GM19455 (cell line): ENCODE results near the gene SANBR.

Experiments used
- ATAC-seq: cut with Tn5 transposase; IDR thresholded peaks from one replicate; pipeline ENCODE4 v1.9.1; 2021; ENCODE audit not compliant: unreplicated experiment

The SANBR gene

DNA sequence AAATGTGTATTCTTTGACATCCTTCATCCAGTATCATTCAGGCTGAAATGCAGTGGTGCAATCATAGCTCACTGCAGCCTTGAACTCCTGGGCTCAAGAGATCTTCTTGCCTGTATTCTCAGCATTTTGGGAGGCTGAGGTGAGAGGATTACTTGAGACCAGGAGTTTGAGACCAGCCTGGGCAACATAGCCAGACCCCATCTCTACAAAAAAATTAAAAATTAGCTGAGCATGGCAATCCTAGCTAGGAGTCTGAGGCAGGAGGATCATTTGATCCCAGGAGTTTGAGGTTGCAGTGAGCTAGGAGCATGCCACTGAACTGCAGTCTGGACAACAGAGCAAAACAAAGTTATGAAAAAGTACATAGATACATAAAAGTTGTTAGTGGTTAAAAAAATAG, 24.1 kb downstream of the SANBR start:
- ATAC-seq: no peak

DNA sequence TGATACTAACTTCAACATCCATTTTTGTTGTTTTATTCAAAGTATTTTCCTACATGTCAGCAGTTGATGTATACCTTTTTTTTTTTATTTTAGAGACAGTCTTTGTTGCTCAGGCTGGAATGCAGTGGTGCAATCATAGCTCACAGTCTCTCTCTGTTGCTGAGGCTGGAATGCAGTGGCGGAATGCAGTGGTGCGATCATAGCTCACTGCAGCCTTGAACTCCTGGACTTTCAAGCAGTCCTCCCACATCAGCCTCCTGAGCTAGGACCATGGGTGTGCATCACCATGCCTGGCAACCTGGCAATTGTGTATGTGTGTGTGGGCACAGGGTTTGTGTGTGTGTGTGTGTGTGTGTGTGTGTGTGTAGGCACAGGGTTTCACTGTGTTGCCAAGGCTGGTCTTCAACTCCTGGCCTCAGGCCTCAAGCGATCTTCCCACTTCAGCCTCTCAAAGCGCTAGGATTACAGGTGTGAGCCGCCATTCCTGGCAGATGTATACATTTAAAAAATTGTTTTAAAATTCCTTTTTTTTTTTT, 24.8 kb downstream of the SANBR start:
- no peak for ATAC-seq

DNA sequence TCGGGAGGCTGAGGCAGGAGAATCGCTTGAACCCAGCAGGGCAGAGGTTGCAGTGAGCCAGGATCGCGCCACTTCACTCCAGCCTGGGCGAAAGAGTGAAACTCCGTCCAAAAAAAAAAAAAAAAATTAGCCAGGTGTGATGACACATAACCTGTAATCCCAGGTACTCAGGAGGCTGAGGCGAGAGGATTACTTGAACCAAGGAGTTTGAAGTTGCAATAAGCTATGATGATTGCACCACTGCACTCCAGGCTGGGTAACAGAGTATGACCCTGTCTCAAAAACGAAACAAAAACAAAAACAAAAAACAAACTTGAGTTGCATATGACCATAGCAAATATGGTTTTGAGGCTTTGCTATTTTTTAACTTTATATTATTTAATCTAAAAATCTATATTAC, 25.8 kb downstream of the SANBR start:
- no peak for ATAC-seq

DNA sequence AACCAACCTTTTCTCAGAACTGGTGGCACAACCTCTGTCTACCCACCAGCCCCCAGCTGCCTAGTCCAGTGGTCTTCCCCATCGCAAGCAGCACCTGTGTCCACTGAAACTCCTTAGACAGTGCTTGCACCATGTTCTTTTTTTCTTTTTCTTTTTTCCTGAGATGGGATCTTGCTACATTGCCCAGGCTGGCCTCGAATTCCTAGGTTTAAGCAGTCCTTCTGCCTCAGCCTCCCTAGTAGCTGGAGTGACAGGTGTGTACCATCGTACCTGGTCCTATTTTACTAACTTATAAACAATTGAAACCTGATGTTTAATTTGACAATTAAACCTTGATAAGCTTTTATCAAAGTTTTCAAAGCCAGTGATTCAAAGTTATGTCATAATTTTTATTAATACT, 30.8 kb downstream of the SANBR start:
- ATAC-seq: no peak

DNA sequence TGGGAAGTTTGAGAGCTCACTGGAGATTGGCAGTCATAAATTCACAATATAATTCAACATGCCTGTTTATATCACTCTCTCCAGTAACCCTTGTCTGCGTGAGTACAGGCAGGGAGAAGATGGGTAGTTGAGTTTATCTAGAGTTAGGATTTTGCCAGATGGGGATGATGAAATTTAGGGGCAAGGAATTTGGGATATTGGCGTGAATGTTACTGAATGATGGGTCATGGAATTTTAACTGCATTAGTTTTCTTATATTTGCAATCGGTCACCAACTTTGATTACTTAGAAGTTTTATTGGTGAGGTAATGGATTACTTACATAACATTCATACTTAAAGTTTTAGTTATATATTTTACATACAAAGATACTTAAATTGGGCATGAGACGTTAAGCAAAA, 35.1 kb downstream of the SANBR start:
- ATAC-seq: no peak

DNA sequence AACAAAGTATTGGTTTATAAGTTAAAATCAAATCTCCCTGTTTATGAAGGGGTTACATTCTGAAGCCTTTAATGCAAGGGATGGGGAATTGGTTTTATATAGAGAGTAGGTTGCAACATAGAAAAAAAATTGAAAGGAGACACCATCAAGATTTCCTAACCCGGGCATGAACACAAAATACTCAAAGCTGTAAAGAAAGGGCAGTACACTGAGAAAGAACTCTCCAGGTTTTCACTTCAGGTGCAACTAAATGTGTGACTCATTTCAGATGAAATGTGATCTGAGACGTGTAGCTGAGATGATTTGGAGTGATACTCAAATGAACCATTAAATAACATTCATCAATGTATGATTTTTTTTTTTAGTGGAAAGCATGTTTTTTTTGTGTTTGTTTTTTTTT, 43.6 kb downstream of the SANBR start:
- no peak for ATAC-seq

DNA sequence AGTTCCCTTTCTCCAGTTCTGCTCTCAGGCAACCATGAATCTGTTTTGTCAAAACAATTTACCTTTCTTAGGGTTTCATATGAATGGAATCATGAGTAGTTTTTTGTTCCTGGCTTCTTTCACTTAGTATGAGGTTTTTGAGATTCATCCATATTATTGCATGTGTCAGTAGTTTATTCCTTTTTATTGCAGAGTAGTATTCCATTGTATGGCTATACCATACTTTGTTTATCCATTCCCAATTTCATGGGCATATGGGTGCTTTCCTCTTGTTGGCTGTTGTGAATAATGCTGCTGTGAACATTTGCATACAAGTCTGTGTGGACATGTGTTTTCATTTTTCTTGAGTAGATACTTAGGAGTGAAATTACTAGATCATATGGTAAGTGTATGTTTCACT, 46.0 kb downstream of the SANBR start:
- ATAC-seq: no peak

DNA sequence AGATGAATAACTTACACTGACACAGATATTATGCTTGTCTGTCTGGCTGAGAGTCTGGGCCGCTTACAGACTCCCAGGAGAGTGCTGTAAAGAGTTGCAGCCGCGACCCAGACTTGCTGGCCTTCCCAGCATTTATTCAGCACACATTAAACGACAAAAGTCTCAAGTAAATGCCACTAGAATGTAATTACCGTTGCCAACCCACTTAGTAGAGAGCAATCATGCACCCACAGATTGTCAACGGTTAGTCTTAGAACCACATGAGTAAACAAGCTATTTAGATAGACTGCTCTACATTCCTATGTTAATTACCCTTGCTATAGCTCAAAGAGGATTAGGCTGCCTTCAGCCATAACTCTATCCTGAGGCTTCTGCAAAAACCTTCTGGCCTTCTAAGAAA, 48.5 kb downstream of the SANBR start:
- ATAC-seq: no peak
